Activated T-cell treated with anti-CD3 and anti-CD28 coated beads, Interleukin-2, amount 50 U/mL, for 72 hours (primary cell): Measurements from ENCODE around the gene RCN2. TPM values are rescaled to one million over a fixed set of nuclear protein-coding genes. Genes with fewer than 3 reads are reported as not detected.

ENCODE experiments used
- total RNA-seq, 2 donors: library from RNA; stranded (reverse); gene quantifications; one replicate each; pipeline ENCODE4 v1.2.3, GENCODE V29; 2022

RCN2 gene
- total RNA-seq, 2 donors from 2014 or later = 24.6 to 28.1 TPM

Other genes with a start within 250 kb of the RCN2 start
- gene SCAPER, start 26.4 kb upstream of the RCN2 start, total RNA-seq = 10 to 100 TPM; 30.9 to 34.7 TPM
- gene PSTPIP1, start 63.4 kb downstream of the RCN2 start, total RNA-seq = 100 to 1,000 TPM; 141 to 152 TPM
- gene TSPAN3, start 139.4 kb downstream of the RCN2 start, total RNA-seq = 10 to 100 TPM; 30.4 to 36.4 TPM